Measurements from ENCODE around the gene GALNTL6. TPM values are rescaled to one million over a fixed set of nuclear protein-coding genes. Genes with fewer than 3 reads are reported as not detected.

Gene GALNTL6
- polyA plus RNA-seq, 1 donor from 2014 or later: 14.9 TPM

GRCh38 chr4:172143605-172144314 lies 330.6 kb downstream of the GALNTL6 start:
- Histone ChIP-seq H3K36me3 (ENCODE audit: insufficient read depth, low read length) (no peaks in the 10 kb centered on the region), H3K4me2 (ENCODE audit: low read length) (no peak overlapping the region), H3F3A (ENCODE audit: insufficient read depth, low read length, poor library complexity, severe bottlenecking) (no peaks in the 10 kb centered on the region), H3K79me2 (replicated peaks; ENCODE audit: insufficient read depth, low read length) (no peaks in the 10 kb centered on the region), H3K4me3 (ENCODE audit: low read length) (no peak overlapping the region), H4K20me1 (ENCODE audit: insufficient read depth) (no peaks in the 10 kb centered on the region), H3K9me2 (ENCODE audit: insufficient read depth, low read length) (no peaks in the 10 kb centered on the region), H2AFZ (ENCODE audit: low read depth, low read length) (no peak overlapping the region), H3K27ac (ENCODE audit: low read length) (no peak overlapping the region), H3K9ac (ENCODE audit: low read length) (no peak overlapping the region), H3K27me3 (ENCODE audit: insufficient read depth, low read depth, low read length) (no peaks in the 10 kb centered on the region), H3K9me3 (ENCODE audit: low read length) (no peaks in the 10 kb centered on the region)
- no peak for TF ChIP-seq RAD21 (conservative IDR thresholded peaks at IDR 0.05)
- no peak for TF ChIP-seq SMC3 (conservative IDR thresholded peaks at IDR 0.05; ENCODE audit: poor library complexity)
- no peak for TF ChIP-seq EZH2 (IDR thresholded peaks at IDR 0.05; ENCODE audit: borderline replicate concordance, insufficient read depth, low read length, poor library complexity, severe bottlenecking)
- no peak for TF ChIP-seq CTCF (IDR thresholded peaks at IDR 0.05; ENCODE audit: poor library complexity, severe bottlenecking)
- no peak for TF ChIP-seq MXI1 (conservative IDR thresholded peaks at IDR 0.05; ENCODE audit: poor library complexity, severe bottlenecking)
- TF ChIP-seq REST (IDR thresholded peaks at IDR 0.05; ENCODE audit: borderline replicate concordance): no peak
- TF ChIP-seq TAF1 (IDR thresholded peaks at IDR 0.05; ENCODE audit: low read depth): no peak
- no peak for TF ChIP-seq EP300 (conservative IDR thresholded peaks at IDR 0.05; ENCODE audit: poor library complexity, severe bottlenecking)
- no peak for TF ChIP-seq POLR2AphosphoS5 (IDR thresholded peaks at IDR 0.05)

GRCh38 chr4:172147687-172148086 lies 334.5 kb downstream of the GALNTL6 start:
- H4K20me1 ChIP-seq (ENCODE audit: insufficient read depth): no peaks in the 10 kb centered on the region
- no peak overlapping the region for H3K9ac ChIP-seq (ENCODE audit: low read length)
- TF ChIP-seq EP300 (conservative IDR thresholded peaks at IDR 0.05; ENCODE audit: poor library complexity, severe bottlenecking): no peak
- no peak for TF ChIP-seq POLR2AphosphoS5 (IDR thresholded peaks at IDR 0.05)
- TF ChIP-seq REST (IDR thresholded peaks at IDR 0.05; ENCODE audit: borderline replicate concordance): no peak
- peak; percentile 69 for TF ChIP-seq SMC3 (conservative IDR thresholded peaks at IDR 0.05; ENCODE audit: poor library complexity)
- peak; percentile 63 for TF ChIP-seq CTCF (IDR thresholded peaks at IDR 0.05; ENCODE audit: poor library complexity, severe bottlenecking)
- no peak for TF ChIP-seq EZH2 (IDR thresholded peaks at IDR 0.05; ENCODE audit: borderline replicate concordance, insufficient read depth, low read length, poor library complexity, severe bottlenecking)
- no peak for TF ChIP-seq MXI1 (conservative IDR thresholded peaks at IDR 0.05; ENCODE audit: poor library complexity, severe bottlenecking)
- no peak for TF ChIP-seq TAF1 (IDR thresholded peaks at IDR 0.05; ENCODE audit: low read depth)
- peak; percentile 73 for TF ChIP-seq RAD21 (conservative IDR thresholded peaks at IDR 0.05)
- no peaks in the 10 kb centered on the region for H3K36me3 ChIP-seq (ENCODE audit: insufficient read depth, low read length)
- no peaks in the 10 kb centered on the region for H3K9me3 ChIP-seq (ENCODE audit: low read length)
- H3K4me2 ChIP-seq (ENCODE audit: low read length): no peak overlapping the region
- no peaks in the 10 kb centered on the region for H3F3A ChIP-seq (ENCODE audit: insufficient read depth, low read length, poor library complexity, severe bottlenecking)
- H3K27me3 ChIP-seq (ENCODE audit: insufficient read depth, low read depth, low read length): no peaks in the 10 kb centered on the region
- H3K9me2 ChIP-seq (ENCODE audit: insufficient read depth, low read length): no peaks in the 10 kb centered on the region
- no peak overlapping the region for H3K4me3 ChIP-seq (ENCODE audit: low read length)
- H3K27ac ChIP-seq (ENCODE audit: low read length): no peak overlapping the region
- H3K79me2 ChIP-seq (replicated peaks; ENCODE audit: insufficient read depth, low read length): no peaks in the 10 kb centered on the region
- no peak overlapping the region for H2AFZ ChIP-seq (ENCODE audit: low read depth, low read length)
